Measurements from ENCODE around the gene RBM4. TPM values are rescaled to one million over a fixed set of nuclear protein-coding genes. Genes with fewer than 3 reads are reported as not detected.
A peak's percentile ranks its signal among the peaks of the same experiment; 100 is the strongest.
"Not testable (repeated sequence)": the region's sequence is repeated elsewhere in the genome, so short reads cannot be mapped to it uniquely, and the experiment has no call there.

The RBM4 gene
- total and polyA plus RNA-seq, 2 experiments from 2014 or later = 142 to 241 TPM

- H3K9me3 ChIP-seq (ENCODE audit: low read depth) = no peaks in the 10 kb centered on the region
- no peak overlapping the region for H3K4me3 ChIP-seq
- peaks cover 17% of the 10 kb centered on the region for H3K36me3 ChIP-seq
- DNase-seq (ENCODE audit: low read depth in 1 of 2, low spot score in 1 of 2) = peak in 1 of 2 donors; percentile 61
- no peaks in the 10 kb centered on the region for H3K27me3 ChIP-seq
- TF ChIP-seq CTCF (IDR thresholded peaks at IDR 0.05; ENCODE audit: low read depth, low read length) = no peak
- H3K27ac ChIP-seq = no peak overlapping the region
- H3K4me1 ChIP-seq (ENCODE audit: low read depth) = no peaks in the 10 kb centered on the region
These were observed 37.8 kb upstream of the RBM4 start for GRCh38 chr11:66600631-66601233.

- Histone ChIP-seq H3K4me1 (ENCODE audit: low read depth) (no peaks in the 10 kb centered on the region), H3K27ac (no peak overlapping the region), H3K36me3 (peaks cover 21% of the 10 kb centered on the region), H3K9me3 (ENCODE audit: low read depth) (no peaks in the 10 kb centered on the region), H3K27me3 (no peaks in the 10 kb centered on the region), H3K4me3 (no peak overlapping the region)
- DNase-seq (ENCODE audit: low read depth in 1 of 2, low spot score in 1 of 2) = no peak
- no peak for TF ChIP-seq CTCF (IDR thresholded peaks at IDR 0.05; ENCODE audit: low read depth, low read length)
These were observed 35.4 kb upstream of the RBM4 start for GRCh38 chr11:66603072-66603471.

- no peaks in the 10 kb centered on the region for H3K9me3 ChIP-seq (ENCODE audit: low read depth)
- DNase-seq (ENCODE audit: low read depth in 1 of 2, low spot score in 1 of 2) = no peak
- no peak overlapping the region for H3K27ac ChIP-seq
- no peaks in the 10 kb centered on the region for H3K27me3 ChIP-seq
- no peak for TF ChIP-seq CTCF (IDR thresholded peaks at IDR 0.05; ENCODE audit: low read depth, low read length)
- peaks cover 18% of the 10 kb centered on the region for H3K36me3 ChIP-seq
- no peaks in the 10 kb centered on the region for H3K4me1 ChIP-seq (ENCODE audit: low read depth)
- no peak overlapping the region for H3K4me3 ChIP-seq
These were observed 34.3 kb upstream of the RBM4 start for GRCh38 chr11:66604155-66604554.

GRCh38 chr11:66606608-66607007 lies 31.9 kb upstream of the RBM4 start:
- not testable (repeated sequence) for H3K27ac ChIP-seq; H3K9me3 ChIP-seq (ENCODE audit: low read depth); H3K4me3 ChIP-seq; H3K27me3 ChIP-seq; H3K36me3 ChIP-seq; H3K4me1 ChIP-seq (ENCODE audit: low read depth); DNase-seq (ENCODE audit: low read depth in 1 of 2, low spot score in 1 of 2)

- Histone ChIP-seq H3K27ac (no peak overlapping the region), H3K4me3 (no peak overlapping the region)
- TF ChIP-seq CTCF (IDR thresholded peaks at IDR 0.05; ENCODE audit: low read depth, low read length) = no peak
These were observed 31.2 kb upstream of the RBM4 start for GRCh38 chr11:66607126-66607834.

More at GRCh38 chr11:66607126-66607834, 31.2 kb upstream of the RBM4 start:
- peak in 1 of 2 donors; percentile 92 for DNase-seq (ENCODE audit: low read depth in 1 of 2, low spot score in 1 of 2)
- H3K36me3 ChIP-seq = peaks cover 10% of the 10 kb centered on the region
- no peaks in the 10 kb centered on the region for H3K27me3 ChIP-seq
- H3K4me1 ChIP-seq (ENCODE audit: low read depth) = no peaks in the 10 kb centered on the region
- no peaks in the 10 kb centered on the region for H3K9me3 ChIP-seq (ENCODE audit: low read depth)

All from cardiac muscle cell (in vitro differentiated cells and primary cell).